ENCODE measurements around the gene PARP3.

DNA sequence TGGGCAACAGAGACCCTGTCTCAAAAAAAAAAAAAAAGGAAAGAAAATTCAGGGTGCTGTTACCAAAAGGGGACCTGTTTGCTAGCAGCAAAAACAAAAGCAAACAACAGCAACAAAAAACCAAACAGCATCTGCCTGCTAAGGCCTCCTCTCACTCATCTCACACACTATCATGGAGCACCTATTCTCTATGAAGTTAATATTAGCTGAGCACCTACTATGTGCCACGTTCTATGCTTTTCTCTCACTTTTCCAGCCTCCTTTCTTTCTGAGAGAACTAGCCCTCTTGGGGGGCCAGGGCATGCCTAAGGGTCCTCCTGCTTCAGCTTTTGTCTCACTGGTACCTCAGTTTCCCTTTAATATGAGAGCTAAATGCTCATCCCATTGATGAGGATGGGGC is 12.6 kb downstream of the PARP3 start:
- TF ChIP-seq, protein P1, sequence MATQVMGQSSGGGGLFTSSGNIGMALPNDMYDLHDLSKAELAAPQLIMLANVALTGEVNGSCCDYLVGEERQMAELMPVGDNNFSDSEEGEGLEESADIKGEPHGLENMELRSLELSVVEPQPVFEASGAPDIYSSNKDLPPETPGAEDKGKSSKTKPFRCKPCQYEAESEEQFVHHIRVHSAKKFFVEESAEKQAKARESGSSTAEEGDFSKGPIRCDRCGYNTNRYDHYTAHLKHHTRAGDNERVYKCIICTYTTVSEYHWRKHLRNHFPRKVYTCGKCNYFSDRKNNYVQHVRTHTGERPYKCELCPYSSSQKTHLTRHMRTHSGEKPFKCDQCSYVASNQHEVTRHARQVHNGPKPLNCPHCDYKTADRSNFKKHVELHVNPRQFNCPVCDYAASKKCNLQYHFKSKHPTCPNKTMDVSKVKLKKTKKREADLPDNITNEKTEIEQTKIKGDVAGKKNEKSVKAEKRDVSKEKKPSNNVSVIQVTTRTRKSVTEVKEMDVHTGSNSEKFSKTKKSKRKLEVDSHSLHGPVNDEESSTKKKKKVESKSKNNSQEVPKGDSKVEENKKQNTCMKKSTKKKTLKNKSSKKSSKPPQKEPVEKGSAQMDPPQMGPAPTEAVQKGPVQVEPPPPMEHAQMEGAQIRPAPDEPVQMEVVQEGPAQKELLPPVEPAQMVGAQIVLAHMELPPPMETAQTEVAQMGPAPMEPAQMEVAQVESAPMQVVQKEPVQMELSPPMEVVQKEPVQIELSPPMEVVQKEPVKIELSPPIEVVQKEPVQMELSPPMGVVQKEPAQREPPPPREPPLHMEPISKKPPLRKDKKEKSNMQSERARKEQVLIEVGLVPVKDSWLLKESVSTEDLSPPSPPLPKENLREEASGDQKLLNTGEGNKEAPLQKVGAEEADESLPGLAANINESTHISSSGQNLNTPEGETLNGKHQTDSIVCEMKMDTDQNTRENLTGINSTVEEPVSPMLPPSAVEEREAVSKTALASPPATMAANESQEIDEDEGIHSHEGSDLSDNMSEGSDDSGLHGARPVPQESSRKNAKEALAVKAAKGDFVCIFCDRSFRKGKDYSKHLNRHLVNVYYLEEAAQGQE (IDR thresholded peaks at IDR 0.05) = no peak
- no peak for TF ChIP-seq MAFK (IDR thresholded peaks at IDR 0.05; ENCODE audit: partially characterized antibody)
- TF ChIP-seq CEBPB (IDR thresholded peaks at IDR 0.05) = no peak
- TF ChIP-seq POLR2A (IDR thresholded peaks at IDR 0.05; ENCODE audit: low read length) = no peak
- TF ChIP-seq, protein P2, sequence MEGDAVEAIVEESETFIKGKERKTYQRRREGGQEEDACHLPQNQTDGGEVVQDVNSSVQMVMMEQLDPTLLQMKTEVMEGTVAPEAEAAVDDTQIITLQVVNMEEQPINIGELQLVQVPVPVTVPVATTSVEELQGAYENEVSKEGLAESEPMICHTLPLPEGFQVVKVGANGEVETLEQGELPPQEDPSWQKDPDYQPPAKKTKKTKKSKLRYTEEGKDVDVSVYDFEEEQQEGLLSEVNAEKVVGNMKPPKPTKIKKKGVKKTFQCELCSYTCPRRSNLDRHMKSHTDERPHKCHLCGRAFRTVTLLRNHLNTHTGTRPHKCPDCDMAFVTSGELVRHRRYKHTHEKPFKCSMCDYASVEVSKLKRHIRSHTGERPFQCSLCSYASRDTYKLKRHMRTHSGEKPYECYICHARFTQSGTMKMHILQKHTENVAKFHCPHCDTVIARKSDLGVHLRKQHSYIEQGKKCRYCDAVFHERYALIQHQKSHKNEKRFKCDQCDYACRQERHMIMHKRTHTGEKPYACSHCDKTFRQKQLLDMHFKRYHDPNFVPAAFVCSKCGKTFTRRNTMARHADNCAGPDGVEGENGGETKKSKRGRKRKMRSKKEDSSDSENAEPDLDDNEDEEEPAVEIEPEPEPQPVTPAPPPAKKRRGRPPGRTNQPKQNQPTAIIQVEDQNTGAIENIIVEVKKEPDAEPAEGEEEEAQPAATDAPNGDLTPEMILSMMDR (IDR thresholded peaks at IDR 0.05) = no peak
- TF ChIP-seq, protein P3, sequence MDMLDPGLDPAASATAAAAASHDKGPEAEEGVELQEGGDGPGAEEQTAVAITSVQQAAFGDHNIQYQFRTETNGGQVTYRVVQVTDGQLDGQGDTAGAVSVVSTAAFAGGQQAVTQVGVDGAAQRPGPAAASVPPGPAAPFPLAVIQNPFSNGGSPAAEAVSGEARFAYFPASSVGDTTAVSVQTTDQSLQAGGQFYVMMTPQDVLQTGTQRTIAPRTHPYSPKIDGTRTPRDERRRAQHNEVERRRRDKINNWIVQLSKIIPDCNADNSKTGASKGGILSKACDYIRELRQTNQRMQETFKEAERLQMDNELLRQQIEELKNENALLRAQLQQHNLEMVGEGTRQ (IDR thresholded peaks at IDR 0.05) = no peak

Data from A549 (cell line).